Trophoblast cell (in vitro differentiated cells and primary cell): Measurements from ENCODE around the gene TMEM161B. TPM values are rescaled to one million over a fixed set of nuclear protein-coding genes. Genes with fewer than 3 reads are reported as not detected.
A peak's percentile ranks its signal among the peaks of the same experiment; 100 is the strongest.

Experiments used
- DNase-seq, 2 donors: peaks; one replicate each; pipeline ENCODE4 v3.0.0-alpha.2; 2016
- H2AFZ ChIP-seq: 2 replicates; pipeline ENCODE4 v1.6.1; 2013; ENCODE audit warnings: low read length, moderate library complexity, mild to moderate bottlenecking; ENCODE audit not compliant: insufficient read depth, poor library complexity
- H2AK5ac ChIP-seq: 2 replicates; pipeline ENCODE4 v1.6.1; 2013; ENCODE audit warnings: mild to moderate bottlenecking, low read length
- H2BK120ac ChIP-seq: 2 replicates; pipeline ENCODE4 v1.6.1; 2013; ENCODE audit warnings: low read length, mild to moderate bottlenecking, moderate library complexity; ENCODE audit not compliant: insufficient read depth, poor library complexity
- H2BK12ac ChIP-seq: 2 replicates; pipeline ENCODE4 v1.6.1; 2013; ENCODE audit warnings: mild to moderate bottlenecking, low read length, moderate library complexity
- H2BK5ac ChIP-seq: 2 replicates; pipeline ENCODE4 v1.6.1; 2013; ENCODE audit warnings: low read length, low read depth, moderate library complexity, mild to moderate bottlenecking; ENCODE audit not compliant: poor library complexity
- H3K14ac ChIP-seq: 2 replicates; pipeline ENCODE4 v1.6.1; 2013; ENCODE audit warnings: mild to moderate bottlenecking, low read length
- H3K18ac ChIP-seq: 2 replicates; pipeline ENCODE4 v1.6.1; 2013; ENCODE audit warnings: mild to moderate bottlenecking, low read length
- H3K23ac ChIP-seq: 2 replicates; pipeline ENCODE4 v1.6.1; 2013; ENCODE audit warnings: low read length
- H3K27ac ChIP-seq: 2 replicates; pipeline ENCODE4 v1.5.1; 2013; ENCODE audit warnings: low read depth, mild to moderate bottlenecking, inconsistent platforms, low read length, moderate library complexity
- H3K27me3 ChIP-seq: 2 replicates; pipeline ENCODE4 v1.6.1; 2013; ENCODE audit warnings: inconsistent platforms, mild to moderate bottlenecking, low read length, moderate library complexity; ENCODE audit not compliant: insufficient read depth
- H3K36me3 ChIP-seq, 2 experiments: 1 replicate in 1 of 2; 2 replicates in 1 of 2; pipeline ENCODE4 v1.6.1; 2013; ENCODE audit warnings: low read length in 2 of 2, mild to moderate bottlenecking in 2 of 2, moderate library complexity in 1 of 2; ENCODE audit not compliant: insufficient read depth in 2 of 2, control insufficient read depth in 1 of 2
- H3K4ac ChIP-seq: 2 replicates; pipeline ENCODE4 v1.6.1; 2013; ENCODE audit warnings: low read depth, mild to moderate bottlenecking, low read length, moderate library complexity
- H3K4me1 ChIP-seq, 2 experiments: 1 replicate in 1 of 2; 2 replicates in 1 of 2; pipeline ENCODE4 v1.6.1; 2013; ENCODE audit warnings: low read length in 2 of 2, mild to moderate bottlenecking in 2 of 2, moderate library complexity in 1 of 2; ENCODE audit not compliant: insufficient read depth in 2 of 2, control insufficient read depth in 1 of 2
- H3K4me2 ChIP-seq: 2 replicates; pipeline ENCODE4 v1.6.1; 2013; ENCODE audit warnings: inconsistent platforms, mild to moderate bottlenecking, low read length, moderate library complexity
- H3K4me3 ChIP-seq: 2 replicates; pipeline ENCODE4 v1.5.1; 2013; ENCODE audit warnings: mild to moderate bottlenecking, low read depth, low read length, inconsistent platforms
- H3K79me1 ChIP-seq: one replicate; pipeline ENCODE4 v1.6.1; 2013; ENCODE audit warnings: low read length
- H3K79me2 ChIP-seq: 2 replicates; pipeline ENCODE4 v1.6.1; 2013; ENCODE audit warnings: low read length, mild to moderate bottlenecking; ENCODE audit not compliant: control insufficient read depth, insufficient read depth, poor library complexity
- H3K9ac ChIP-seq: 2 replicates; pipeline ENCODE4 v1.6.1; 2013; ENCODE audit warnings: mild to moderate bottlenecking, low read length
- H3K9me3 ChIP-seq: 2 replicates; pipeline ENCODE4 v1.6.1; 2013; ENCODE audit warnings: low read depth, mild to moderate bottlenecking, control low read depth, inconsistent platforms, low read length; ENCODE audit not compliant: insufficient read depth
- H4K12ac ChIP-seq: 2 replicates; pipeline ENCODE4 v1.6.1; 2013; ENCODE audit warnings: low read depth, mild to moderate bottlenecking, low read length, moderate library complexity
- H4K8ac ChIP-seq: 2 replicates; pipeline ENCODE4 v1.6.1; 2013; ENCODE audit warnings: low read depth, mild to moderate bottlenecking, low read length, moderate library complexity
- H4K91ac ChIP-seq: one replicate; pipeline ENCODE4 v1.6.1; 2013; ENCODE audit warnings: low read depth, mild to moderate bottlenecking, low read length, moderate library complexity
- WGBS: extraction: QIAGEN DNeasy Blood & Tissue Kit; methylation state at CpG from one replicate; pipeline ENCODE4 v1.1.7; 2013; ENCODE audit warnings: missing lambda C conversion rate; ENCODE audit not compliant: insufficient read length, insufficient coverage; ENCODE audit errors: extremely low coverage; 5-methylcytosine and 5-hydroxymethylcytosine counted together
- polyA plus RNA-seq: library from polyadenylated mRNA; stranded (reverse); fragments of 200-250 nt; gene quantifications from 2 replicates; pipeline ENCODE4 v1.2.3, GENCODE V29; 2013

The TMEM161B gene
- 9.2 and 9.4 TPM in 2 replicates for polyA plus RNA-seq

GRCh38 chr5:88268385-88269184, at the start of gene TMEM161B:
Gene TMEM161B, minus strand, starts transcription at chr5:88268845. Its CDS starts 122 bp downstream, at chr5:88268723.
- Histone ChIP-seq H4K8ac (peak within 1 kb of the TSS; percentile 98), H3K79me2 (peaks cover 5% of the 10 kb centered on the region), H3K9me3 (peaks cover 2% of the 10 kb centered on the region), H4K12ac (peak within 1 kb of the TSS; percentile 90), H3K27ac (peak within 1 kb of the TSS; percentile 30), H3K79me1 (peaks cover 5% of the 10 kb centered on the region), H2BK5ac (peak within 1 kb of the TSS; percentile 54), H3K4me2 (peak within 1 kb of the TSS; percentile 88), H2AK5ac (peak within 1 kb of the TSS; percentile 73), H2AFZ (peak within 1 kb of the TSS; percentile 79), H3K4me1 (peaks cover 0 to 2% of the 10 kb centered on the region in 2 experiments), H3K27me3 (no peaks in the 10 kb centered on the region), H3K23ac (no peak within 1 kb of the TSS), H4K91ac (peak within 1 kb of the TSS; percentile 82), H3K18ac (peak within 1 kb of the TSS; percentile 81), H3K9ac (peak within 1 kb of the TSS; percentile 86), H2BK12ac (no peak within 1 kb of the TSS), H3K4ac (peak within 1 kb of the TSS; percentile 99), H3K36me3 (peaks cover 0 to 2% of the 10 kb centered on the region in 2 experiments), H3K4me3 (peak within 1 kb of the TSS; percentile 90), H3K14ac (peak within 1 kb of the TSS; percentile 91), H2BK120ac (peak within 1 kb of the TSS; percentile 35)
- WGBS: no CpG with 5 or more reads among the region's 46 CpGs
- DNase-seq: peak; percentile 86 to 89

GRCh38 chr5:88304356-88304755, 35.7 kb upstream of the TMEM161B start:
- H3K4ac ChIP-seq: no peak overlapping the region
- H4K8ac ChIP-seq: no peak overlapping the region
- no peak overlapping the region for H2BK120ac ChIP-seq
- no peak overlapping the region for H3K9ac ChIP-seq
- no peak overlapping the region for H3K23ac ChIP-seq
- H2BK5ac ChIP-seq: no peak overlapping the region
- no peaks in the 10 kb centered on the region for H3K79me2 ChIP-seq
- no peak overlapping the region for H3K27ac ChIP-seq
- no peaks in the 10 kb centered on the region for H3K9me3 ChIP-seq
- WGBS: no CpG with 5 or more reads among the region's 2 CpGs
- no peak overlapping the region for H3K4me3 ChIP-seq
- no peak overlapping the region for H4K12ac ChIP-seq
- no peaks in the 10 kb centered on the region for H3K4me1 ChIP-seq
- no peak overlapping the region for H2BK12ac ChIP-seq
- H4K91ac ChIP-seq: no peak overlapping the region
- H3K79me1 ChIP-seq: no peaks in the 10 kb centered on the region
- no peak overlapping the region for H2AFZ ChIP-seq
- H3K27me3 ChIP-seq: no peaks in the 10 kb centered on the region
- no peak overlapping the region for H2AK5ac ChIP-seq
- H3K18ac ChIP-seq: no peak overlapping the region
- DNase-seq: no peak
- no peak overlapping the region for H3K4me2 ChIP-seq
- H3K14ac ChIP-seq: no peak overlapping the region
- no peaks in the 10 kb centered on the region for H3K36me3 ChIP-seq

- Histone ChIP-seq H3K4me3 (no peak overlapping the region), H3K14ac (no peak overlapping the region), H2BK12ac (no peak overlapping the region), H3K9ac (no peak overlapping the region), H3K27ac (no peak overlapping the region), H3K79me2 (no peaks in the 10 kb centered on the region), H3K23ac (no peak overlapping the region), H3K4me2 (no peak overlapping the region), H3K4ac (no peak overlapping the region), H4K91ac (no peak overlapping the region), H2BK120ac (no peak overlapping the region), H4K12ac (no peak overlapping the region), H3K36me3 (no peaks in the 10 kb centered on the region), H2AK5ac (no peak overlapping the region), H3K4me1 (no peaks in the 10 kb centered on the region), H3K9me3 (peaks cover 2% of the 10 kb centered on the region), H4K8ac (no peak overlapping the region), H3K18ac (no peak overlapping the region), H2BK5ac (no peak overlapping the region), H3K27me3 (no peaks in the 10 kb centered on the region), H3K79me1 (no peaks in the 10 kb centered on the region), H2AFZ (no peak overlapping the region)
- DNase-seq: no peak
Observed at GRCh38 chr5:88298425-88298824, 29.8 kb upstream of the TMEM161B start.

GRCh38 chr5:88290801-88291200, 22.2 kb upstream of the TMEM161B start:
- no peak for DNase-seq
- WGBS: no CpG with 5 or more reads among the region's 3 CpGs
- H3K23ac ChIP-seq: no peak overlapping the region

More at GRCh38 chr5:88290801-88291200, 22.2 kb upstream of the TMEM161B start:
- no peaks in the 10 kb centered on the region for H3K79me1 ChIP-seq
- no peak overlapping the region for H3K4me3 ChIP-seq
- no peak overlapping the region for H2AFZ ChIP-seq
- H3K4ac ChIP-seq: no peak overlapping the region
- H3K36me3 ChIP-seq: no peaks in the 10 kb centered on the region
- H3K18ac ChIP-seq: no peak overlapping the region
- no peaks in the 10 kb centered on the region for H3K4me1 ChIP-seq
- H3K79me2 ChIP-seq: no peaks in the 10 kb centered on the region
- no peak overlapping the region for H3K9ac ChIP-seq
- H4K12ac ChIP-seq: no peak overlapping the region
- no peak overlapping the region for H2BK120ac ChIP-seq
- H4K91ac ChIP-seq: no peak overlapping the region
- no peak overlapping the region for H2BK5ac ChIP-seq
- H3K14ac ChIP-seq: no peak overlapping the region
- no peak overlapping the region for H3K27ac ChIP-seq
- H2AK5ac ChIP-seq: no peak overlapping the region
- H4K8ac ChIP-seq: no peak overlapping the region
- no peak overlapping the region for H2BK12ac ChIP-seq
- H3K9me3 ChIP-seq: peaks cover 2% of the 10 kb centered on the region
- H3K4me2 ChIP-seq: no peak overlapping the region
- H3K27me3 ChIP-seq: no peaks in the 10 kb centered on the region
